ENCODE measurements around the gene OR14A16.

Gene OR14A16, protein sequence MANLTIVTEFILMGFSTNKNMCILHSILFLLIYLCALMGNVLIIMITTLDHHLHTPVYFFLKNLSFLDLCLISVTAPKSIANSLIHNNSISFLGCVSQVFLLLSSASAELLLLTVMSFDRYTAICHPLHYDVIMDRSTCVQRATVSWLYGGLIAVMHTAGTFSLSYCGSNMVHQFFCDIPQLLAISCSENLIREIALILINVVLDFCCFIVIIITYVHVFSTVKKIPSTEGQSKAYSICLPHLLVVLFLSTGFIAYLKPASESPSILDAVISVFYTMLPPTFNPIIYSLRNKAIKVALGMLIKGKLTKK

GRCh38 chr1:247824023-247824422 lies at the start of gene OR14A16:
OR14A16 (minus strand) TSS chr1:247824119; CDS start chr1:247815729, 8,390 bp downstream.
- Mint-ChIP-seq H3K4me1 (no peaks in the 10 kb centered on the region), H3K27ac (no peak within 1 kb of the TSS), H3K9me3 (no peaks in the 10 kb centered on the region), H3K27me3 (no peaks in the 10 kb centered on the region), H3K4me3 (no peak within 1 kb of the TSS)
- ATAC-seq = no peak
- DNase-seq = no peak

GRCh38 chr1:247865416-247865815 lies 41.5 kb upstream of the OR14A16 start:
- H3K4me1 Mint-ChIP-seq = no peaks in the 10 kb centered on the region
- H3K4me3 Mint-ChIP-seq = no peak overlapping the region
- ATAC-seq (no peak), DNase-seq (no peak)
- H3K27ac Mint-ChIP-seq = no peak overlapping the region
- peaks cover 0 to 8% of the 10 kb centered on the region in 2 donors for H3K9me3 Mint-ChIP-seq
- no peaks in the 10 kb centered on the region for H3K27me3 Mint-ChIP-seq

- ATAC-seq (no peak), DNase-seq (no peak)
- Mint-ChIP-seq H3K27ac (no peak overlapping the region), H3K9me3 (peaks cover 0 to 4% of the 10 kb centered on the region in 2 donors), H3K4me3 (no peak overlapping the region), H3K4me1 (no peaks in the 10 kb centered on the region), H3K27me3 (no peaks in the 10 kb centered on the region)
Observed at GRCh38 chr1:247864644-247865043, 40.7 kb upstream of the OR14A16 start.

- H3K9me3 Mint-ChIP-seq = no peaks in the 10 kb centered on the region
- peaks cover 14% of the 10 kb centered on the region for H3K27me3 Mint-ChIP-seq
- peaks cover 6% of the 10 kb centered on the region for H3K4me1 Mint-ChIP-seq
- no peak for DNase-seq
- ATAC-seq = no peak
- no peak overlapping the region for H3K27ac Mint-ChIP-seq
- H3K4me3 Mint-ChIP-seq = no peak overlapping the region
Observed at GRCh38 chr1:247862756-247863155, 38.8 kb upstream of the OR14A16 start.

DNA sequence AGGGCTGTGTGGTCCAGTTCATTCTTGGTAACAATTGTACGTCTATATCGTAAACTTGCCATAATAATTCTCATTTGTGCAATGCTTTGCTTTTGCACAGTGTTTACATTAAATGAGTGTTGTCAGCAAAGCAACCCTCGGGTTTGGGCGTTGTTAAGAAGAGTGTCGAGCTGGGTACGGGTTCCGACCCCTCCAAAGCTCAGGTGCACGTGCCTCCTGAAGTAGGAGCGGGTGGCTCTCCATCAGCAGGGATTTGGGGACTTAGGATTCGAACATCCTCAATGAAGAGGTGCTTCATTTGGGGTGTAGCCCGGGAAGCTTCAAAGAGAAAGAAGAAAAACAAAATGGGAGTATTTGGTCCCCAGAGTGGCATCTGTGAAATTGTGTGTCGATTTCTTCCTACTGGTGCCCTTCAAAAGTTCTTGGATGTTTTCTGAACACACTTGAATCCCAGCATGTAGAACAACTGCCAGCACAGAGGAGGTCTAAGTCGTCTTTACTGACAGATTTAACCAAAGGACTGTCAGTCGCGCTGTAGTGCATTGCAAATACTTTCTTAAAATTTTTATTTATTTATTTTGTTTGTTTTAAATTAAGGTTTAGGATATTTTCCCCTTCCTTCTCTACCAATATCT lies 34.2 kb upstream of the OR14A16 start:
- no peak overlapping the region for H3K27ac Mint-ChIP-seq
- H3K4me1 Mint-ChIP-seq = peaks cover 19% of the 10 kb centered on the region
- ATAC-seq (peak; percentile 7), DNase-seq (no peak)
- H3K9me3 Mint-ChIP-seq = peaks cover 0 to 4% of the 10 kb centered on the region in 2 donors
- peak overlapping the region; percentile 81 to 84 for H3K4me3 Mint-ChIP-seq
- peaks cover 46% of the 10 kb centered on the region for H3K27me3 Mint-ChIP-seq

- Mint-ChIP-seq H3K4me3 (peak within 1 kb of the TSS; percentile 84 to 87), H3K4me1 (peaks cover 19% of the 10 kb centered on the region), H3K27me3 (peaks cover 48% of the 10 kb centered on the region), H3K27ac (peak within 1 kb of the TSS in 1 of 2 donors; percentile 74), H3K9me3 (peaks cover 0 to 9% of the 10 kb centered on the region in 2 donors)
- ATAC-seq (peak; percentile 92), DNase-seq (peak; percentile 32 to 48)
Observed at GRCh38 chr1:247857069-247857984, 33.4 kb upstream of the OR14A16 start, which contains the start of gene TRIM58. TRIM58 (plus strand) TSS chr1:247857187; CDS start chr1:247857247, 60 bp downstream.

- Mint-ChIP-seq H3K4me1 (peaks cover 19% of the 10 kb centered on the region), H3K9me3 (peaks cover 0 to 9% of the 10 kb centered on the region in 2 donors), H3K4me3 (peak overlapping the region; percentile 79 to 87), H3K27me3 (peaks cover 57% of the 10 kb centered on the region), H3K27ac (no peak overlapping the region)
- DNase-seq (no peak), ATAC-seq (no peak)
Observed at GRCh38 chr1:247855911-247856310, 32.0 kb upstream of the OR14A16 start.

DNA sequence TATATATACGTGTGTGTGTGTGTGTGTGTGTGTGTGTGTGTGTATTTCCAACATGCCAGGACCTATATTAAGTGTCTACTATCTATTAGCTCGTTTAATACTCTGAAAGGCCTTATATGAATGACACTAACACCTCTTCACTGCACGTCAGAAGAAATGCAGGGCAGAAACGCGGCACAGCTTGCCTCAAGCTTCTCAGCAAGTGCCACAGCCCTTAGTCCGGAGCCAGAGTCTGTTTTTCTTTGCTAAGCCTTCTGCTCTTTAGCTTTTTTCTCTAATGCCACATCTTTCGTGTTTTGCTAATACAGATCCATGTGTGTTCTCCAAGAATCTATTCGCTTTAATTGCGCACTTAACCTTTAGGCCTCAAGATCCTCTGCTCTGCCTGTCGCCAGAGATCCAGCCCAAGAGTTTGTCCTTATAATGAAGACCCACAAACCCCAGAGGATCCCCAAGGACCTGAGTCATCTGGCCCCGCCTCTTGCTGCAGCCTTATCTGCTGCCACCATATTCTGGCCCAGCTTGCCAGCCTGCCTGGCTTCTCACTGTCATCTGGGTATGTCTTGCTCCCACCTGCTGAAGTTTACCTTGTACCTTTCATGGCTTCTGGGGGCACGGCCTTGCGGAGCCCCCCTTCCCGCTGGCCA lies 31.1 kb upstream of the OR14A16 start:
- Mint-ChIP-seq H3K4me1 (peaks cover 19% of the 10 kb centered on the region), H3K27me3 (peaks cover 58% of the 10 kb centered on the region), H3K27ac (no peak overlapping the region), H3K9me3 (peaks cover 0 to 9% of the 10 kb centered on the region in 2 donors), H3K4me3 (no peak overlapping the region)
- ATAC-seq (no peak), DNase-seq (no peak)

- no peak overlapping the region for H3K27ac Mint-ChIP-seq
- ATAC-seq (no peak), DNase-seq (no peak)
- peaks cover 0 to 9% of the 10 kb centered on the region in 2 donors for H3K9me3 Mint-ChIP-seq
- no peaks in the 10 kb centered on the region for H3K4me1 Mint-ChIP-seq
- H3K4me3 Mint-ChIP-seq = no peak overlapping the region
- H3K27me3 Mint-ChIP-seq = peaks cover 15% of the 10 kb centered on the region
Observed at GRCh38 chr1:247849616-247850015, 25.7 kb upstream of the OR14A16 start.

DNA sequence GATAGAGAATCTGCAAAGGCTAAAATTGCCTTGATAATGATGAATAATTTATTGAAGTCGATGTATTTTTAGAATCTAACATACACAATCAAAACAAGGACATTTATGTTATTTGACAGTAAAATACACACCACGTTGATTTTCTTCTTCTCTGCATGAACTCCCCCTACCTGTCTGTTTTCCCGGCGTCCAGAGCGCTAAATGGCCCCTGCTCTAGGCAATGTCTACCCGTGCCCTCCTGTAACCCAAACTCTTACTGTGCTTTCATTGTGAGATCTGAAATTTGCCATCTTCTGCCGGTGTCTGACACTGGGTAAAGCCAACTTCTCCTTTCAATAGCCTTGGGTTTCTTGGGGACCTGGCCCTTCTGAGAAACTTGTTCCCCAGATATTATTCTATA lies 24.4 kb upstream of the OR14A16 start:
- Mint-ChIP-seq H3K4me1 (no peaks in the 10 kb centered on the region), H3K9me3 (peaks cover 0 to 8% of the 10 kb centered on the region in 2 donors), H3K27me3 (peaks cover 14% of the 10 kb centered on the region), H3K27ac (no peak overlapping the region), H3K4me3 (no peak overlapping the region)
- DNase-seq = no peak
- ATAC-seq = no peak

GRCh38 chr1:247845693-247846017 lies 21.7 kb upstream of the OR14A16 start:
- no peak overlapping the region for H3K4me3 Mint-ChIP-seq
- no peaks in the 10 kb centered on the region for H3K27me3 Mint-ChIP-seq

DNA sequence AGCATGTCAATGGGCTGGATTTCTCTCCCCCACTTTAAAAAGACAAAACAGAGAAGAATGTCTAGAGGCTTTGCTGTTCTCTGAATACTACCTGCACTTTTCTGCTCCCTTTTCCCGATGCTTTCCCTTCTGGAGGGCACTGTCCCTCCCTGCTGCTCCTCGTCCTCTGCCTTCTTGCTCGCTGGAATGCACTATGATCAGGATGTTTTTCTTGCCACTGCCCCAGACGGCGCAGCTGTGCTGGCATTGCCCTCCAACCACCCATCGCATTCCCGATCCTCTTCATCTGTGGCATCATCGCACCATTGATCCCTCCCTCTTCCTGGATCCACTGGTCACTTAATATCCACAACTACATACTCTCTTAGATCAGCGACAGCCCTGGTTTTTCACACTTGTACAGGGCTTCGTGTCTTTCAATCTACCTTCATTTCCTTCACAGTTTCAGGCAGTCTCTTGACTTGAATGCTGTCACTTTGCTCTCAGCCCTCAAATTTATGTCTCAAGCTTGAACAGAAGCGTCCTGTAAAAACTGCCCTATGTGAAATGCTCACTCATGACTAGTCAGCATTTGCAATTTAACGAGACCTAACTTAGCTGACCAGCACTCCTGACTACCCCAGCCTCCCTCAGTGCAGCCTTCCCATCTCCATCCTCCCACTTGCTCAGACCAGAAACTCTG lies 21.2 kb upstream of the OR14A16 start:
- Mint-ChIP-seq H3K4me3 (no peak overlapping the region), H3K9me3 (no peaks in the 10 kb centered on the region), H3K4me1 (no peaks in the 10 kb centered on the region), H3K27ac (no peak overlapping the region), H3K27me3 (no peaks in the 10 kb centered on the region)
- DNase-seq = no peak
- ATAC-seq = no peak

More at GRCh38 chr1:247845693-247846017, 21.7 kb upstream of the OR14A16 start:
- H3K4me1 Mint-ChIP-seq = no peaks in the 10 kb centered on the region
- no peak overlapping the region for H3K27ac Mint-ChIP-seq
- ATAC-seq (no peak), DNase-seq (no peak)
- no peaks in the 10 kb centered on the region for H3K9me3 Mint-ChIP-seq

GRCh38 chr1:247843411-247843810 lies 19.5 kb upstream of the OR14A16 start:
- H3K9me3 Mint-ChIP-seq = no peaks in the 10 kb centered on the region
- ATAC-seq = no peak
- no peak overlapping the region for H3K27ac Mint-ChIP-seq
- no peak overlapping the region for H3K4me3 Mint-ChIP-seq
- DNase-seq = no peak
- H3K27me3 Mint-ChIP-seq = no peaks in the 10 kb centered on the region
- no peaks in the 10 kb centered on the region for H3K4me1 Mint-ChIP-seq

- Mint-ChIP-seq H3K27me3 (no peaks in the 10 kb centered on the region), H3K27ac (no peak within 1 kb of the TSS), H3K9me3 (no peaks in the 10 kb centered on the region), H3K4me3 (no peak within 1 kb of the TSS), H3K4me1 (no peaks in the 10 kb centered on the region)
- no peak for ATAC-seq
- DNase-seq = no peak
Observed at GRCh38 chr1:247841796-247842195, 17.9 kb upstream of the OR14A16 start, which contains the start of gene OR11L1. OR11L1 (minus strand) TSS chr1:247841896; CDS start chr1:247841896, 0 bp downstream.

- no peaks in the 10 kb centered on the region for H3K4me1 Mint-ChIP-seq
- H3K27ac Mint-ChIP-seq = no peak overlapping the region
- DNase-seq = no peak
- no peaks in the 10 kb centered on the region for H3K27me3 Mint-ChIP-seq
- no peak overlapping the region for H3K4me3 Mint-ChIP-seq
- no peaks in the 10 kb centered on the region for H3K9me3 Mint-ChIP-seq
- no peak for ATAC-seq
Observed at GRCh38 chr1:247840818-247841217, 16.9 kb upstream of the OR14A16 start.
